HepG2 (cell line): ENCODE measurements around the gene FNDC3A. TPM values are rescaled to one million over a fixed set of nuclear protein-coding genes. Genes with fewer than 3 reads are reported as not detected.

Experiments
- ATAC-seq: fragments of 200-7000 bp; cut with Tn5 transposase; 3 replicates; pipeline ENCODE4 v1.9.1; 2020; ENCODE audit warnings: mild to moderate bottlenecking, moderate library complexity
- BruUV-seq: library from RNA; stranded (reverse); fragments of 400-500 nt; replicated peaks from 2 replicates; lab custom pipeline; 2021; lab: Mats Ljungman, UMichigan
- CTCF ChIA-PET: fragments of 300-600 bp; formaldehyde crosslinking; extraction: SDS; loops from one replicate; lab custom pipeline; 2021; ENCODE audit warnings: low total read pairs, inconsistent platforms, low intra/inter-chr PET ratio; lab: Yijun Ruan, JAX
- POLR2A ChIA-PET: fragments of 350-600 bp; sonication (Branson Sonifier 250); formaldehyde crosslinking; loops from one replicate; lab custom pipeline; 2020; ENCODE audit warnings: antibody characterized with exemption, inconsistent platforms; lab: Yijun Ruan, JAX
- DNase-seq: peaks from one replicate; pipeline ENCODE4 v3.0.0-alpha.2; 2015; ENCODE audit warnings: low spot score
- FAIRE-seq: peaks from 3 replicates; lab custom pipeline; 2011; peaks lifted over from hg19 to GRCh38; lab: Jason Lieb, UNC
- H2AFZ ChIP-seq: one replicate; pipeline ENCODE4 v1.6.1; 2011; ENCODE audit warnings: low read length, inconsistent platforms
- H3K27ac ChIP-seq: fragments of 300-600 bp; 3 replicates; pipeline ENCODE4 v1.8.0; 2011; ENCODE audit warnings: mixed run types, mild to moderate bottlenecking, mixed read lengths, low read length, inconsistent platforms; ENCODE audit not compliant: insufficient read depth; ENCODE audit errors: extremely low read length
- H3K27me3 ChIP-seq, 2 experiments: fragments of 200-600 bp in 1 of 2; 2 replicates in 1 of 2; 3 replicates in 1 of 2; pipeline versions ENCODE4 v1.6.0 to v1.8.0; 2011; ENCODE audit warnings: low read length in 2 of 2, mild to moderate bottlenecking in 2 of 2, moderate library complexity in 2 of 2, inconsistent platforms in 1 of 2; ENCODE audit not compliant: insufficient read depth in 2 of 2, control insufficient read depth in 1 of 2
- H3K36me3 ChIP-seq, 2 experiments: fragments of 200-600 bp in 1 of 2; replicated peaks in 1 of 2; 2 replicates in 1 of 2; 3 replicates in 1 of 2; pipeline versions ENCODE4 v1.5.1 to v1.8.0; 2011; ENCODE audit warnings: low read length in 2 of 2, inconsistent platforms in 1 of 2; ENCODE audit not compliant: insufficient read depth in 2 of 2, control insufficient read depth in 1 of 2
- H3K4me1 ChIP-seq: 2 replicates; pipeline ENCODE4 v1.5.1; 2012; ENCODE audit warnings: low read length, inconsistent platforms; ENCODE audit not compliant: insufficient read depth
- H3K4me2 ChIP-seq: 2 replicates; pipeline ENCODE4 v1.6.0; 2011; ENCODE audit warnings: low read depth, low read length, inconsistent platforms
- H3K4me3 ChIP-seq, 3 experiments: fragments of 200-600 bp in 1 of 3; sonication (generic), shearing (Covaris generic) in 1 of 3; replicated peaks in 1 of 3; 2 replicates each; pipeline ENCODE4 v1.5.1; 2011 to 2016; ENCODE audit warnings: low read length in 3 of 3, inconsistent platforms in 2 of 3, low read depth in 2 of 3, mild to moderate bottlenecking in 2 of 3, control low read depth in 1 of 3, mixed read lengths in 1 of 3; ENCODE audit not compliant: insufficient read depth in 1 of 3
- H3K79me2 ChIP-seq: one replicate; pipeline ENCODE4 v1.6.1; 2011; ENCODE audit warnings: low read length, inconsistent platforms; ENCODE audit not compliant: insufficient read depth
- H3K9ac ChIP-seq: 2 replicates; pipeline ENCODE4 v1.6.0; 2011; ENCODE audit warnings: mild to moderate bottlenecking, low read depth, low read length, inconsistent platforms; ENCODE audit not compliant: insufficient read depth
- H3K9me3 ChIP-seq: 2 replicates; pipeline ENCODE4 v1.5.1; 2012; ENCODE audit warnings: mild to moderate bottlenecking, low read length
- H4K20me1 ChIP-seq: 2 replicates; pipeline ENCODE4 v1.6.0; 2011; ENCODE audit warnings: inconsistent platforms, mild to moderate bottlenecking, low read length, moderate library complexity; ENCODE audit not compliant: insufficient read depth
- CBX1 ChIP-seq: IDR thresholded peaks from one replicate; pipeline ENCODE4 v1.6.1; 2016; ENCODE audit warnings: antibody characterized with exemption, low read depth
- CREB1 ChIP-seq, 2 experiments: fragments of 450-650 bp in 1 of 2; IDR thresholded peaks; 2 replicates each; pipeline ENCODE4 v1.6.1; 2016 to 2017; ENCODE audit warnings: control low read depth in 1 of 2, mild to moderate bottlenecking in 1 of 2, missing compliant biosample characterization in 1 of 2, missing genetic modification characterization in 1 of 2
- CREM ChIP-seq, 2 experiments: sonication (generic) in 1 of 2; formaldehyde crosslinking in 1 of 2; IDR thresholded peaks; 2 replicates each; pipeline versions ENCODE4 v1.4.0 to v1.6.1; 2016 to 2020; ENCODE audit warnings: antibody characterized with exemption in 1 of 2, mild to moderate bottlenecking in 1 of 2, missing genetic modification reagents in 1 of 2
- FOXC1 ChIP-seq: sonication (generic); formaldehyde crosslinking; IDR thresholded peaks from 2 replicates; pipeline ENCODE4 v1.8.0; 2022; ENCODE audit warnings: mild to moderate bottlenecking, missing genetic modification reagents, borderline replicate concordance
- GATA4 ChIP-seq: sonication (generic); IDR thresholded peaks from 2 replicates; pipeline ENCODE4 v1.6.1; 2016; ENCODE audit warnings: antibody characterized with exemption, low read depth, borderline replicate concordance
- HNRNPLL ChIP-seq: fragments of 200-400 bp; formaldehyde crosslinking; IDR thresholded peaks from 2 replicates; pipeline ENCODE4 v1.6.1; 2017; ENCODE audit warnings: mild to moderate bottlenecking, low read depth, low read length; ENCODE audit not compliant: poor library complexity, severe bottlenecking
- KDM4B ChIP-seq: sonication (generic); formaldehyde crosslinking; IDR thresholded peaks from 2 replicates; pipeline ENCODE4 v1.4.0; 2020; ENCODE audit warnings: missing genetic modification reagents
- KLF15 ChIP-seq: sonication (generic); formaldehyde crosslinking; IDR thresholded peaks from 2 replicates; pipeline ENCODE4 v1.8.1; 2023; ENCODE audit warnings: borderline replicate concordance, mild to moderate bottlenecking, inconsistent platforms, missing genetic modification reagents, mixed read lengths
- MAFF ChIP-seq: IDR thresholded peaks from 2 replicates; pipeline ENCODE4 v1.6.1; 2011; ENCODE audit warnings: low read depth, low read length, improper control_type of control experiment
- MAFK ChIP-seq, 2 experiments: IDR thresholded peaks in 1 of 2; conservative IDR thresholded peaks in 1 of 2; 2 replicates each; pipeline ENCODE4 v1.6.1; 2011; ENCODE audit warnings: improper control_type of control experiment in 2 of 2, low read length in 2 of 2
- MYNN ChIP-seq: sonication (generic); formaldehyde crosslinking; IDR thresholded peaks from 2 replicates; pipeline ENCODE4 v1.4.0; 2020; ENCODE audit warnings: mild to moderate bottlenecking, low read depth, missing genetic modification reagents
- NFE2 ChIP-seq: sonication (generic); formaldehyde crosslinking; IDR thresholded peaks from 2 replicates; pipeline ENCODE4 v1.4.0; 2020; ENCODE audit warnings: missing genetic modification reagents
- ZNF138 ChIP-seq: sonication (generic); formaldehyde crosslinking; IDR thresholded peaks from 2 replicates; pipeline ENCODE4 v1.5.0; 2020; ENCODE audit warnings: mild to moderate bottlenecking, low read depth, missing genetic modification reagents
- in situ Hi-C: cut with HindIII; loops from 2 replicates; pipeline ENCODE4 v1.10.0; 2017; ENCODE audit warnings: low pct_unique_long_range_greater_than_20kb; ENCODE audit not compliant: extremely low pct_ligation_motif_present
- intact Hi-C: fragments of 100-400 bp; cut with micrococcal nuclease; formaldehyde crosslinking; loops from one replicate; pipeline ENCODE4 v1.10.0; 2022; ENCODE audit not compliant: unreplicated experiment
- polyA plus RNA-seq, 8 experiments: library from polyadenylated mRNA; depleted of rRNA in 3 of 8; stranded (reverse) in 7 of 8; unstranded in 1 of 8; fragments of >200 nt; fragmentation: Illumina TruSeq in 4 of 8; extraction: Trizol in 4 of 8; gene quantifications; 2 replicates each; pipeline versions ENCODE4 v1.2.1 to v1.2.3, GENCODE V29; 2011 to 2016; ENCODE audit warnings: low read depth in 4 of 8, missing spikeins in 1 of 8, mixed read lengths in 1 of 8; ENCODE audit not compliant: insufficient read depth in 1 of 8
- total RNA-seq, 5 experiments: library from RNA; depleted of rRNA; stranded (reverse); fragments of >200 nt; fragmentation: Illumina TruSeq; extraction: Trizol; gene quantifications; 2 replicates each; pipeline ENCODE4 v1.2.3, GENCODE V29; 2016; ENCODE audit warnings: low read depth in 1 of 5
- TF ChIP-seq, protein P1 (sequence below): sonication (generic); formaldehyde crosslinking; IDR thresholded peaks from 2 replicates; pipeline ENCODE4 v1.5.0; 2020; ENCODE audit warnings: missing genetic modification reagents
- TF ChIP-seq, protein P2 (sequence below): sonication (generic); formaldehyde crosslinking; IDR thresholded peaks from 2 replicates; pipeline ENCODE4 v1.4.0; 2020; ENCODE audit warnings: mild to moderate bottlenecking, missing genetic modification reagents
- TF ChIP-seq, protein P3 (sequence below): sonication (generic); formaldehyde crosslinking; IDR thresholded peaks from 2 replicates; pipeline ENCODE4 v1.4.0; 2020; ENCODE audit warnings: missing genetic modification reagents, borderline replicate concordance

Gene FNDC3A
- total and polyA plus RNA-seq, 2 of the 13 experiments (the other 11 are each of a cell fraction or from before 2014, with no cell fraction given) = 36.7 to 39.3 TPM

DNA sequence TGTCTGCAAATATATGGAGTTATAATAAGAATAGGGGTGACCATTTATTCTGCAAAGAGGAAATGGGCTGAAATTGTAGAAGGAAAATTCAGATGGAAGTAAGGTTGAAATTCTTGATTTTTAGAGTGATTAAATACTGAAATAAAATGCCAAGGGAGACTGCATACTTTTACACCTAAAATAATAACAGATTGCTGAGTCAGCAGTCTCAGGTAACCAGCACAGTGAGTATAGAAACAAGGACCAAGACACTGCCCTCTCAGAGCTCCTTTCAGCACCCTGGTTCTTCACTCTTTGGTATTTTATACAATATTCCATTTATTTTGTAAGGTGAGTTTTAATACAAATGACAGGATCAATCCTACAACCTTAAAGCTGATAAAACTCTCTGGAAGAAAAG is 195.6 kb downstream of the FNDC3A start:
- CTCF ChIA-PET = no interaction called here
- TF ChIP-seq ZNF138 (CRISPR knock-in tag) (no peak), FOXC1 (CRISPR knock-in tag) (no peak), KLF15 (CRISPR knock-in tag) (no peak), CREB1 (IDR thresholded peaks at IDR 0.05) (no peak), CREB1 (CRISPR knock-in tag; IDR thresholded peaks at IDR 0.05) (no peak), NFE2 (CRISPR knock-in tag) (no peak), GATA4 (no peak), CBX1 (no peak), KDM4B (CRISPR knock-in tag) (no peak), HNRNPLL (no peak), CREM (IDR thresholded peaks at IDR 0.05) (no peak), CREM (CRISPR knock-in tag; IDR thresholded peaks at IDR 0.05) (no peak), MYNN (CRISPR knock-in tag) (no peak), MAFF (peak; percentile 99), MAFK (conservative IDR thresholded peaks at IDR 0.05 in 1 of 2, IDR thresholded peaks at IDR 0.05 in 1 of 2; ENCODE audit: low read length in 2 of 2) (peak; percentile 99 to 100)
- TF ChIP-seq, protein P1, sequence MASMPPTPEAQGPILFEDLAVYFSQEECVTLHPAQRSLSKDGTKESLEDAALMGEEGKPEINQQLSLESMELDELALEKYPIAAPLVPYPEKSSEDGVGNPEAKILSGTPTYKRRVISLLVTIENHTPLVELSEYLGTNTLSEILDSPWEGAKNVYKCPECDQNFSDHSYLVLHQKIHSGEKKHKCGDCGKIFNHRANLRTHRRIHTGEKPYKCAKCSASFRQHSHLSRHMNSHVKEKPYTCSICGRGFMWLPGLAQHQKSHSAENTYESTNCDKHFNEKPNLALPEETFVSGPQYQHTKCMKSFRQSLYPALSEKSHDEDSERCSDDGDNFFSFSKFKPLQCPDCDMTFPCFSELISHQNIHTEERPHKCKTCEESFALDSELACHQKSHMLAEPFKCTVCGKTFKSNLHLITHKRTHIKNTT = no peak
- TF ChIP-seq, protein P2, sequence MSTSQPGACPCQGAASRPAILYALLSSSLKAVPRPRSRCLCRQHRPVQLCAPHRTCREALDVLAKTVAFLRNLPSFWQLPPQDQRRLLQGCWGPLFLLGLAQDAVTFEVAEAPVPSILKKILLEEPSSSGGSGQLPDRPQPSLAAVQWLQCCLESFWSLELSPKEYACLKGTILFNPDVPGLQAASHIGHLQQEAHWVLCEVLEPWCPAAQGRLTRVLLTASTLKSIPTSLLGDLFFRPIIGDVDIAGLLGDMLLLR = no peak
- TF ChIP-seq, protein P3, sequence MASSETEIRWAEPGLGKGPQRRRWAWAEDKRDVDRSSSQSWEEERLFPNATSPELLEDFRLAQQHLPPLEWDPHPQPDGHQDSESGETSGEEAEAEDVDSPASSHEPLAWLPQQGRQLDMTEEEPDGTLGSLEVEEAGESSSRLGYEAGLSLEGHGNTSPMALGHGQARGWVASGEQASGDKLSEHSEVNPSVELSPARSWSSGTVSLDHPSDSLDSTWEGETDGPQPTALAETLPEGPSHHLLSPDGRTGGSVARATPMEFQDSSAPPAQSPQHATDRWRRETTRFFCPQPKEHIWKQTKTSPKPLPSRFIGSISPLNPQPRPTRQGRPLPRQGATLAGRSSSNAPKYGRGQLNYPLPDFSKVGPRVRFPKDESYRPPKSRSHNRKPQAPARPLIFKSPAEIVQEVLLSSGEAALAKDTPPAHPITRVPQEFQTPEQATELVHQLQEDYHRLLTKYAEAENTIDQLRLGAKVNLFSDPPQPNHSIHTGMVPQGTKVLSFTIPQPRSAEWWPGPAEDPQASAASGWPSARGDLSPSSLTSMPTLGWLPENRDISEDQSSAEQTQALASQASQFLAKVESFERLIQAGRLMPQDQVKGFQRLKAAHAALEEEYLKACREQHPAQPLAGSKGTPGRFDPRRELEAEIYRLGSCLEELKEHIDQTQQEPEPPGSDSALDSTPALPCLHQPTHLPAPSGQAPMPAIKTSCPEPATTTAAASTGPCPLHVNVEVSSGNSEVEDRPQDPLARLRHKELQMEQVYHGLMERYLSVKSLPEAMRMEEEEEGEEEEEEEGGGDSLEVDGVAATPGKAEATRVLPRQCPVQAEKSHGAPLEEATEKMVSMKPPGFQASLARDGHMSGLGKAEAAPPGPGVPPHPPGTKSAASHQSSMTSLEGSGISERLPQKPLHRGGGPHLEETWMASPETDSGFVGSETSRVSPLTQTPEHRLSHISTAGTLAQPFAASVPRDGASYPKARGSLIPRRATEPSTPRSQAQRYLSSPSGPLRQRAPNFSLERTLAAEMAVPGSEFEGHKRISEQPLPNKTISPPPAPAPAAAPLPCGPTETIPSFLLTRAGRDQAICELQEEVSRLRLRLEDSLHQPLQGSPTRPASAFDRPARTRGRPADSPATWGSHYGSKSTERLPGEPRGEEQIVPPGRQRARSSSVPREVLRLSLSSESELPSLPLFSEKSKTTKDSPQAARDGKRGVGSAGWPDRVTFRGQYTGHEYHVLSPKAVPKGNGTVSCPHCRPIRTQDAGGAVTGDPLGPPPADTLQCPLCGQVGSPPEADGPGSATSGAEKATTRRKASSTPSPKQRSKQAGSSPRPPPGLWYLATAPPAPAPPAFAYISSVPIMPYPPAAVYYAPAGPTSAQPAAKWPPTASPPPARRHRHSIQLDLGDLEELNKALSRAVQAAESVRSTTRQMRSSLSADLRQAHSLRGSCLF = no peak

More for the DNA sequence above, 195.6 kb downstream of the FNDC3A start:
- H3K36me3 ChIP-seq = peaks cover 6 to 31% of the 10 kb centered on the region in 2 experiments
- FAIRE-seq = no peak
- in situ Hi-C loops = no loop called here
- no peak overlapping the region for H2AFZ ChIP-seq
- no peak overlapping the region for H3K4me3 ChIP-seq
- no peaks in the 10 kb centered on the region for H4K20me1 ChIP-seq
- intact Hi-C loops = no loop called here
- no peak for ATAC-seq
- H3K4me1 ChIP-seq = no peaks in the 10 kb centered on the region
- H3K4me2 ChIP-seq = no peak overlapping the region
- POLR2A ChIA-PET = no interaction called here
- H3K9ac ChIP-seq = no peak overlapping the region
- H3K79me2 ChIP-seq = no peaks in the 10 kb centered on the region
- H3K27me3 ChIP-seq = no peaks in the 10 kb centered on the region
- H3K9me3 ChIP-seq = no peaks in the 10 kb centered on the region
- H3K27ac ChIP-seq = no peak overlapping the region
- DNase-seq = no peak
- no TSS peak for BruUV-seq
